Stimulated activated CD8-positive, alpha-beta memory T cell treated with anti-CD3 and anti-CD28 coated beads, Interleukin-12 subunit alpha, Interleukin-12 subunit beta, amount 100 ng/mL, for 24 hours (primary cell): ENCODE measurements around the gene ADAMTS8.
"Not testable (repeated sequence)": the region's sequence is repeated elsewhere in the genome, so short reads cannot be mapped to it uniquely, and the experiment has no call there.

ENCODE experiments used
- DNase-seq: peaks from one replicate; pipeline ENCODE4 v3.0.0-alpha.2; 2020; ENCODE audit errors: extremely low read depth

Gene ADAMTS8

GRCh38 chr11:130438401-130439159 lies 10.2 kb upstream of the ADAMTS8 start:
- not testable (repeated sequence) for DNase-seq

GRCh38 chr11:130437848-130438247 lies 9.4 kb upstream of the ADAMTS8 start:
- DNase-seq, result no peak

GRCh38 chr11:130436171-130436570 lies 7.8 kb upstream of the ADAMTS8 start:
- no peak for DNase-seq

GRCh38 chr11:130435671-130436070 lies 7.3 kb upstream of the ADAMTS8 start:
- no peak for DNase-seq

- DNase-seq, result no peak
Measured at GRCh38 chr11:130434521-130435223, 6.3 kb upstream of the ADAMTS8 start.

GRCh38 chr11:130433357-130433756 lies 4.9 kb upstream of the ADAMTS8 start:
- DNase-seq, result no peak

- no peak for DNase-seq
Measured at GRCh38 chr11:130431801-130432200, 3.4 kb upstream of the ADAMTS8 start.

GRCh38 chr11:130431331-130431773 lies 2.9 kb upstream of the ADAMTS8 start:
- DNase-seq, result peak; percentile 26

GRCh38 chr11:130429983-130430382 lies 1.6 kb upstream of the ADAMTS8 start:
- no peak for DNase-seq

GRCh38 chr11:130429120-130429681 lies 792 bp upstream of the ADAMTS8 start:
- DNase-seq, result no peak

- DNase-seq, result no peak
Measured at GRCh38 chr11:130427581-130428315, 661 bp downstream of the ADAMTS8 start.

- DNase-seq, result no peak
Measured at GRCh38 chr11:130426837-130427341, 1.5 kb downstream of the ADAMTS8 start.

- no peak for DNase-seq
Measured at GRCh38 chr11:130426223-130426836, 2.1 kb downstream of the ADAMTS8 start.

- DNase-seq, result no peak
Measured at GRCh38 chr11:130425156-130425555, 3.3 kb downstream of the ADAMTS8 start.

- DNase-seq, result no peak
Measured at GRCh38 chr11:130424613-130425140, 3.7 kb downstream of the ADAMTS8 start.

- no peak for DNase-seq
Measured at GRCh38 chr11:130423541-130424142, 4.8 kb downstream of the ADAMTS8 start.

- no peak for DNase-seq
Measured at GRCh38 chr11:130422251-130422995, 6.0 kb downstream of the ADAMTS8 start.

- no peak for DNase-seq
Measured at GRCh38 chr11:130421697-130422096, 6.7 kb downstream of the ADAMTS8 start.

- DNase-seq, result no peak
Measured at GRCh38 chr11:130421199-130421585, 7.2 kb downstream of the ADAMTS8 start.
